HepG2 (cell line): ENCODE measurements around the gene LRRC63. TPM values are rescaled to one million over a fixed set of nuclear protein-coding genes. Genes with fewer than 3 reads are reported as not detected.
A peak's percentile ranks its signal among the peaks of the same experiment; 100 is the strongest.

Experiments
- ATAC-seq: fragments of 200-7000 bp; cut with Tn5 transposase; 3 replicates; pipeline ENCODE4 v1.9.1; 2020; ENCODE audit warnings: mild to moderate bottlenecking, moderate library complexity
- Bru-seq: library from RNA; stranded (reverse); fragments of 400-500 nt; gene quantifications from one replicate; lab custom pipeline; 2021; lab: Mats Ljungman, UMichigan
- BruChase-seq, 2 experiments: library from RNA; stranded (reverse); fragments of 400-500 nt; gene quantifications; one replicate each; lab custom pipeline; 2021; lab: Mats Ljungman, UMichigan
- BruUV-seq: library from RNA; stranded (reverse); fragments of 400-500 nt; replicated peaks from 2 replicates; lab custom pipeline; 2021; lab: Mats Ljungman, UMichigan
- CTCF ChIA-PET: fragments of 300-600 bp; formaldehyde crosslinking; extraction: SDS; loops from one replicate; lab custom pipeline; 2021; ENCODE audit warnings: low total read pairs, inconsistent platforms, low intra/inter-chr PET ratio; lab: Yijun Ruan, JAX
- POLR2A ChIA-PET: fragments of 350-600 bp; sonication (Branson Sonifier 250); formaldehyde crosslinking; loops from one replicate; lab custom pipeline; 2020; ENCODE audit warnings: antibody characterized with exemption, inconsistent platforms; lab: Yijun Ruan, JAX
- DNase-seq: peaks from one replicate; pipeline ENCODE4 v3.0.0-alpha.2; 2015; ENCODE audit warnings: low spot score
- FAIRE-seq: peaks from 3 replicates; lab custom pipeline; 2011; peaks lifted over from hg19 to GRCh38; lab: Jason Lieb, UNC
- H2AFZ ChIP-seq: one replicate; pipeline ENCODE4 v1.6.1; 2011; ENCODE audit warnings: low read length, inconsistent platforms
- H3K27ac ChIP-seq: fragments of 300-600 bp; 3 replicates; pipeline ENCODE4 v1.8.0; 2011; ENCODE audit warnings: mixed run types, mild to moderate bottlenecking, mixed read lengths, low read length, inconsistent platforms; ENCODE audit not compliant: insufficient read depth; ENCODE audit errors: extremely low read length
- H3K27me3 ChIP-seq, 2 experiments: fragments of 200-600 bp in 1 of 2; 2 replicates in 1 of 2; 3 replicates in 1 of 2; pipeline versions ENCODE4 v1.6.0 to v1.8.0; 2011; ENCODE audit warnings: low read length in 2 of 2, mild to moderate bottlenecking in 2 of 2, moderate library complexity in 2 of 2, inconsistent platforms in 1 of 2; ENCODE audit not compliant: insufficient read depth in 2 of 2, control insufficient read depth in 1 of 2
- H3K36me3 ChIP-seq, 2 experiments: fragments of 200-600 bp in 1 of 2; replicated peaks in 1 of 2; 2 replicates in 1 of 2; 3 replicates in 1 of 2; pipeline versions ENCODE4 v1.5.1 to v1.8.0; 2011; ENCODE audit warnings: low read length in 2 of 2, inconsistent platforms in 1 of 2; ENCODE audit not compliant: insufficient read depth in 2 of 2, control insufficient read depth in 1 of 2
- H3K4me1 ChIP-seq: 2 replicates; pipeline ENCODE4 v1.5.1; 2012; ENCODE audit warnings: low read length, inconsistent platforms; ENCODE audit not compliant: insufficient read depth
- H3K4me2 ChIP-seq: 2 replicates; pipeline ENCODE4 v1.6.0; 2011; ENCODE audit warnings: low read depth, low read length, inconsistent platforms
- H3K4me3 ChIP-seq, 3 experiments: fragments of 200-600 bp in 1 of 3; sonication (generic), shearing (Covaris generic) in 1 of 3; replicated peaks in 1 of 3; 2 replicates each; pipeline ENCODE4 v1.5.1; 2011 to 2016; ENCODE audit warnings: low read length in 3 of 3, inconsistent platforms in 2 of 3, low read depth in 2 of 3, mild to moderate bottlenecking in 2 of 3, control low read depth in 1 of 3, mixed read lengths in 1 of 3; ENCODE audit not compliant: insufficient read depth in 1 of 3
- H3K79me2 ChIP-seq: one replicate; pipeline ENCODE4 v1.6.1; 2011; ENCODE audit warnings: low read length, inconsistent platforms; ENCODE audit not compliant: insufficient read depth
- H3K9ac ChIP-seq: 2 replicates; pipeline ENCODE4 v1.6.0; 2011; ENCODE audit warnings: mild to moderate bottlenecking, low read depth, low read length, inconsistent platforms; ENCODE audit not compliant: insufficient read depth
- H3K9me3 ChIP-seq: 2 replicates; pipeline ENCODE4 v1.5.1; 2012; ENCODE audit warnings: mild to moderate bottlenecking, low read length
- H4K20me1 ChIP-seq: 2 replicates; pipeline ENCODE4 v1.6.0; 2011; ENCODE audit warnings: inconsistent platforms, mild to moderate bottlenecking, low read length, moderate library complexity; ENCODE audit not compliant: insufficient read depth
- CBX2 ChIP-seq, 2 experiments: fragments of 200-600 bp in 1 of 2; sonication (generic); formaldehyde crosslinking in 1 of 2; IDR thresholded peaks; 2 replicates each; pipeline versions ENCODE4 v1.7.0 to v1.8.1; 2018 to 2022; ENCODE audit warnings: low read depth in 2 of 2, low read length in 1 of 2, mild to moderate bottlenecking in 1 of 2, missing genetic modification reagents in 1 of 2
- DRAP1 ChIP-seq: IDR thresholded peaks from 2 replicates; pipeline ENCODE4 v1.6.1; 2016; ENCODE audit warnings: missing genetic modification reagents, missing compliant biosample characterization
- IRF2 ChIP-seq: IDR thresholded peaks from 2 replicates; pipeline ENCODE4 v1.6.1; 2018; ENCODE audit warnings: missing genetic modification reagents, missing compliant biosample characterization
- MAX ChIP-seq: IDR thresholded peaks from 2 replicates; pipeline ENCODE4 v1.6.1; 2012; ENCODE audit warnings: inconsistent platforms
- TAF1 ChIP-seq: sonication (generic); formaldehyde crosslinking; IDR thresholded peaks from 2 replicates; pipeline ENCODE4 v1.4.0; 2020; ENCODE audit warnings: missing genetic modification reagents
- TFDP1 ChIP-seq: IDR thresholded peaks from 2 replicates; pipeline ENCODE4 v1.6.1; 2016; ENCODE audit warnings: missing compliant biosample characterization, missing genetic modification reagents, borderline replicate concordance
- ZNF12 ChIP-seq: sonication (generic); formaldehyde crosslinking; IDR thresholded peaks from 2 replicates; pipeline ENCODE4 v1.5.0; 2020; ENCODE audit warnings: missing genetic modification reagents
- ZNF180 ChIP-seq: sonication (generic); formaldehyde crosslinking; IDR thresholded peaks from 2 replicates; pipeline ENCODE4 v1.4.0; 2020; ENCODE audit warnings: low read depth, missing genetic modification reagents, borderline replicate concordance
- ZNF430 ChIP-seq: sonication (generic); formaldehyde crosslinking; IDR thresholded peaks from 2 replicates; pipeline ENCODE4 v1.9.0; 2021; ENCODE audit warnings: mild to moderate bottlenecking, missing genetic modification reagents
- ZNF687 ChIP-seq: sonication (generic); formaldehyde crosslinking; IDR thresholded peaks from 2 replicates; pipeline ENCODE4 v1.5.1; 2020; ENCODE audit warnings: mild to moderate bottlenecking, missing genetic modification reagents, moderate library complexity
- ZNF749 ChIP-seq: sonication (generic); formaldehyde crosslinking; IDR thresholded peaks from 2 replicates; pipeline ENCODE4 v1.8.0; 2022; ENCODE audit warnings: mild to moderate bottlenecking, missing genetic modification reagents, moderate library complexity, borderline replicate concordance
- WGBS: methylation state at CpG from one replicate; pipeline ENCODE4 v1.1.6; 2017; ENCODE audit warnings: low lambda C conversion rate; 5-methylcytosine and 5-hydroxymethylcytosine counted together
- in situ Hi-C: cut with HindIII; loops from 2 replicates; pipeline ENCODE4 v1.10.0; 2017; ENCODE audit warnings: low pct_unique_long_range_greater_than_20kb; ENCODE audit not compliant: extremely low pct_ligation_motif_present
- intact Hi-C: fragments of 100-400 bp; cut with micrococcal nuclease; formaldehyde crosslinking; loops from one replicate; pipeline ENCODE4 v1.10.0; 2022; ENCODE audit not compliant: unreplicated experiment
- long read RNA-seq, 2 experiments: library from RNA in 1 of 2; library from polyadenylated mRNA in 1 of 2; stranded (forward) in 1 of 2; unstranded in 1 of 2; transcript quantifications; one replicate each; pipeline ENCODE4 v2.0.0, GENCODE V29; 2019 to 2022
- polyA minus RNA-seq, 3 experiments: library from RNA; depleted of rRNA, polyadenylated mRNA; stranded (reverse); fragments of >200 nt; gene quantifications; 2 replicates each; pipeline ENCODE4 v1.2.3, GENCODE V29; 2011; ENCODE audit warnings: low replicate concordance in 1 of 3
- polyA plus RNA-seq, 8 experiments: library from polyadenylated mRNA; depleted of rRNA in 3 of 8; stranded (reverse) in 7 of 8; unstranded in 1 of 8; fragments of >200 nt; fragmentation: Illumina TruSeq in 4 of 8; extraction: Trizol in 4 of 8; gene quantifications; 2 replicates each; pipeline versions ENCODE4 v1.2.1 to v1.2.3, GENCODE V29; 2011 to 2016; ENCODE audit warnings: low read depth in 4 of 8, missing spikeins in 1 of 8, mixed read lengths in 1 of 8; ENCODE audit not compliant: insufficient read depth in 1 of 8
- total RNA-seq, 5 experiments: library from RNA; depleted of rRNA; stranded (reverse); fragments of >200 nt; fragmentation: Illumina TruSeq; extraction: Trizol; gene quantifications; 2 replicates each; pipeline ENCODE4 v1.2.3, GENCODE V29; 2016; ENCODE audit warnings: low read depth in 1 of 5

Gene LRRC63
- not detected in 2 replicates for total RNA-seq (2016; rRNA removed; fragmentation: Illumina TruSeq; extraction: Trizol)
- not detected in 2 replicates for total RNA-seq (2016; cell fraction: cytosol; rRNA removed; fragmentation: Illumina TruSeq; extraction: Trizol; ENCODE audit: low read depth)
- not detected in 2 replicates for total RNA-seq (2016; cell fraction: insoluble cytoplasmic fraction; rRNA removed; fragmentation: Illumina TruSeq; extraction: Trizol)
- total RNA-seq (2016; cell fraction: membrane; rRNA removed; fragmentation: Illumina TruSeq; extraction: Trizol) = not detected in 2 replicates
- total RNA-seq (2016; cell fraction: nucleus; rRNA removed; fragmentation: Illumina TruSeq; extraction: Trizol) = not detected in 2 replicates
- polyA plus RNA-seq (2011; rRNA removed) = not detected in 2 replicates
- not detected in 2 replicates for polyA plus RNA-seq (2011; cell fraction: cytosol; rRNA removed)
- polyA plus RNA-seq (2011; cell fraction: nucleus; rRNA removed) = not detected in 2 replicates
- not detected in 2 replicates for polyA plus RNA-seq (2012)
- not detected in 2 replicates for polyA plus RNA-seq (2016; cell fraction: cytosol; fragmentation: Illumina TruSeq; extraction: Trizol; ENCODE audit: low read depth)
- not detected in 2 replicates for polyA plus RNA-seq (2016; cell fraction: insoluble cytoplasmic fraction; fragmentation: Illumina TruSeq; extraction: Trizol; ENCODE audit: low read depth)
- not detected in 2 replicates for polyA plus RNA-seq (2016; cell fraction: membrane; fragmentation: Illumina TruSeq; extraction: Trizol; ENCODE audit: low read depth)
- not detected in 2 replicates for polyA plus RNA-seq (2016; cell fraction: nucleus; fragmentation: Illumina TruSeq; extraction: Trizol; ENCODE audit: insufficient read depth, low read depth)
- polyA minus RNA-seq (2011; rRNA and poly(A)+ RNA removed; ENCODE audit: low replicate concordance) = not detected in 2 replicates
- not detected in 2 replicates for polyA minus RNA-seq (2011; cell fraction: cytosol; rRNA and poly(A)+ RNA removed)
- not detected in 2 replicates for polyA minus RNA-seq (2011; cell fraction: nucleus; rRNA and poly(A)+ RNA removed)
- percentile 5 among the genes with signal in this experiment for Bru-seq, nascent RNA
- percentile 2 among the genes with signal in this experiment for BruChase-seq, experiment 1, labeled RNA remaining after a 6-hour chase
- BruChase-seq, experiment 2, labeled RNA remaining after a 2-hour chase = percentile 2 among the genes with signal in this experiment
- long read RNA-seq, experiment 1 = 0 reads
- long read RNA-seq, experiment 2 = 0 reads

- CTCF ChIA-PET = no interaction called here
- Histone ChIP-seq H3K27me3 (peaks cover 6 to 31% of the 10 kb centered on the region in 2 experiments), H3K4me2 (peak within 1 kb of the TSS; percentile 82), H3K36me3 (no peaks in the 10 kb centered on the region), H3K9me3 (no peaks in the 10 kb centered on the region), H3K9ac (0 out of 2 replicates have a peak within 1 kb of the TSS, but pooled peaks have one; percentile 0), H3K4me1 (peaks cover 15% of the 10 kb centered on the region), H4K20me1 (no peaks in the 10 kb centered on the region), H2AFZ (peak within 1 kb of the TSS; percentile 56), H3K27ac (no peak within 1 kb of the TSS), H3K79me2 (no peaks in the 10 kb centered on the region), H3K4me3 (peak within 1 kb of the TSS; percentile 38 to 68 (median 41); a peak in 5 of 6 replicates)
- no peak for DNase-seq
- FAIRE-seq = no peak
- ATAC-seq = peak; percentile 97
- BruUV-seq = no TSS peak
- intact Hi-C loops = no loop called here
- in situ Hi-C loops = no loop called here
- WGBS = 14% methylated on average over 25 of the region's 53 CpGs
- POLR2A ChIA-PET = no interaction called here
- TF ChIP-seq ZNF12 (CRISPR knock-in tag) = no peak
- TF ChIP-seq IRF2 = no peak
- no peak for TF ChIP-seq DRAP1 (CRISPR knock-in tag)
- no peak for TF ChIP-seq ZNF180 (CRISPR knock-in tag)
- no peak for TF ChIP-seq ZNF749
- no peak for TF ChIP-seq TAF1 (CRISPR knock-in tag)
- TF ChIP-seq CBX2 (IDR thresholded peaks at IDR 0.05; ENCODE audit: low read depth, low read length) = no peak
- 0 out of 2 replicates have a peak, but pooled peaks have one; percentile 53 for TF ChIP-seq CBX2 (CRISPR knock-in tag; IDR thresholded peaks at IDR 0.05; ENCODE audit: low read depth)
- no peak for TF ChIP-seq ZNF430 (CRISPR knock-in tag)
- peak; percentile 73 for TF ChIP-seq MAX
- TF ChIP-seq TFDP1 = peak; percentile 90
- TF ChIP-seq ZNF687 (CRISPR knock-in tag) = peak; percentile 62
These were observed at the start of gene LRRC63 for GRCh38 chr13:46211483-46212351. LRRC63 (plus strand) TSS chr13:46211928; CDS start chr13:46213035, 1,107 bp downstream.
